HepG2 (cell line): ENCODE measurements around the gene PLK2. TPM values are rescaled to one million over a fixed set of nuclear protein-coding genes. Genes with fewer than 3 reads are reported as not detected.
A peak's percentile ranks its signal among the peaks of the same experiment; 100 is the strongest.

Source experiments
- ATAC-seq: fragments of 200-7000 bp; cut with Tn5 transposase; 3 replicates; pipeline ENCODE4 v1.9.1; 2020; ENCODE audit warnings: mild to moderate bottlenecking, moderate library complexity
- BruUV-seq: library from RNA; stranded (reverse); fragments of 400-500 nt; replicated peaks from 2 replicates; lab custom pipeline; 2021; lab: Mats Ljungman, UMichigan
- CTCF ChIA-PET: fragments of 300-600 bp; formaldehyde crosslinking; extraction: SDS; loops from one replicate; lab custom pipeline; 2021; ENCODE audit warnings: low total read pairs, inconsistent platforms, low intra/inter-chr PET ratio; lab: Yijun Ruan, JAX
- POLR2A ChIA-PET: fragments of 350-600 bp; sonication (Branson Sonifier 250); formaldehyde crosslinking; loops from one replicate; lab custom pipeline; 2020; ENCODE audit warnings: antibody characterized with exemption, inconsistent platforms; lab: Yijun Ruan, JAX
- DNase-seq: peaks from one replicate; pipeline ENCODE4 v3.0.0-alpha.2; 2015; ENCODE audit warnings: low spot score
- FAIRE-seq: peaks from 3 replicates; lab custom pipeline; 2011; peaks lifted over from hg19 to GRCh38; lab: Jason Lieb, UNC
- H2AFZ ChIP-seq: one replicate; pipeline ENCODE4 v1.6.1; 2011; ENCODE audit warnings: low read length, inconsistent platforms
- H3K27ac ChIP-seq: fragments of 300-600 bp; 3 replicates; pipeline ENCODE4 v1.8.0; 2011; ENCODE audit warnings: mixed run types, mild to moderate bottlenecking, mixed read lengths, low read length, inconsistent platforms; ENCODE audit not compliant: insufficient read depth; ENCODE audit errors: extremely low read length
- H3K27me3 ChIP-seq, 2 experiments: fragments of 200-600 bp in 1 of 2; 2 replicates in 1 of 2; 3 replicates in 1 of 2; pipeline versions ENCODE4 v1.6.0 to v1.8.0; 2011; ENCODE audit warnings: low read length in 2 of 2, mild to moderate bottlenecking in 2 of 2, moderate library complexity in 2 of 2, inconsistent platforms in 1 of 2; ENCODE audit not compliant: insufficient read depth in 2 of 2, control insufficient read depth in 1 of 2
- H3K36me3 ChIP-seq, 2 experiments: fragments of 200-600 bp in 1 of 2; replicated peaks in 1 of 2; 2 replicates in 1 of 2; 3 replicates in 1 of 2; pipeline versions ENCODE4 v1.5.1 to v1.8.0; 2011; ENCODE audit warnings: low read length in 2 of 2, inconsistent platforms in 1 of 2; ENCODE audit not compliant: insufficient read depth in 2 of 2, control insufficient read depth in 1 of 2
- H3K4me1 ChIP-seq: 2 replicates; pipeline ENCODE4 v1.5.1; 2012; ENCODE audit warnings: low read length, inconsistent platforms; ENCODE audit not compliant: insufficient read depth
- H3K4me2 ChIP-seq: 2 replicates; pipeline ENCODE4 v1.6.0; 2011; ENCODE audit warnings: low read depth, low read length, inconsistent platforms
- H3K4me3 ChIP-seq, 3 experiments: fragments of 200-600 bp in 1 of 3; sonication (generic), shearing (Covaris generic) in 1 of 3; replicated peaks in 1 of 3; 2 replicates each; pipeline ENCODE4 v1.5.1; 2011 to 2016; ENCODE audit warnings: low read length in 3 of 3, inconsistent platforms in 2 of 3, low read depth in 2 of 3, mild to moderate bottlenecking in 2 of 3, control low read depth in 1 of 3, mixed read lengths in 1 of 3; ENCODE audit not compliant: insufficient read depth in 1 of 3
- H3K79me2 ChIP-seq: one replicate; pipeline ENCODE4 v1.6.1; 2011; ENCODE audit warnings: low read length, inconsistent platforms; ENCODE audit not compliant: insufficient read depth
- H3K9ac ChIP-seq: 2 replicates; pipeline ENCODE4 v1.6.0; 2011; ENCODE audit warnings: mild to moderate bottlenecking, low read depth, low read length, inconsistent platforms; ENCODE audit not compliant: insufficient read depth
- H3K9me3 ChIP-seq: 2 replicates; pipeline ENCODE4 v1.5.1; 2012; ENCODE audit warnings: mild to moderate bottlenecking, low read length
- H4K20me1 ChIP-seq: 2 replicates; pipeline ENCODE4 v1.6.0; 2011; ENCODE audit warnings: inconsistent platforms, mild to moderate bottlenecking, low read length, moderate library complexity; ENCODE audit not compliant: insufficient read depth
- AGO2 ChIP-seq: fragments of 200-400 bp; formaldehyde crosslinking; optimal IDR thresholded peaks from 2 replicates; pipeline ENCODE3; 2017; ENCODE audit warnings: mild to moderate bottlenecking, low read depth, low read length, moderate library complexity
- JUN ChIP-seq: sonication (generic); formaldehyde crosslinking; IDR thresholded peaks from 2 replicates; pipeline ENCODE4 v1.4.0; 2020; ENCODE audit warnings: mild to moderate bottlenecking, missing genetic modification reagents
- SALL2 ChIP-seq: sonication (generic); formaldehyde crosslinking; IDR thresholded peaks from 2 replicates; pipeline ENCODE4 v1.8.1; 2023; ENCODE audit warnings: mild to moderate bottlenecking, missing genetic modification reagents, inconsistent platforms
- ZNF713 ChIP-seq: sonication (generic); formaldehyde crosslinking; IDR thresholded peaks from 2 replicates; pipeline ENCODE4 v1.4.0; 2020; ENCODE audit warnings: mild to moderate bottlenecking, missing genetic modification reagents
- ZNF747 ChIP-seq: sonication (generic); formaldehyde crosslinking; IDR thresholded peaks from 2 replicates; pipeline ENCODE4 v1.8.1; 2023; ENCODE audit warnings: missing genetic modification reagents, mild to moderate bottlenecking, borderline replicate concordance
- ZNF816 ChIP-seq: sonication (generic); formaldehyde crosslinking; IDR thresholded peaks from 2 replicates; pipeline ENCODE4 v1.8.0; 2022; ENCODE audit warnings: missing genetic modification reagents, mild to moderate bottlenecking, borderline replicate concordance
- ZNF841 ChIP-seq: sonication (generic); formaldehyde crosslinking; IDR thresholded peaks from 2 replicates; pipeline ENCODE4 v1.8.1; 2023; ENCODE audit warnings: missing genetic modification reagents, borderline replicate concordance
- ZNF883 ChIP-seq: sonication (generic); formaldehyde crosslinking; IDR thresholded peaks from 2 replicates; pipeline ENCODE4 v1.5.1; 2020; ENCODE audit warnings: mild to moderate bottlenecking, missing genetic modification reagents; ENCODE audit errors: not compliant biosample characterization
- WGBS: methylation state at CpG from one replicate; pipeline ENCODE4 v1.1.6; 2017; ENCODE audit warnings: low lambda C conversion rate; 5-methylcytosine and 5-hydroxymethylcytosine counted together
- in situ Hi-C: cut with HindIII; loops from 2 replicates; pipeline ENCODE4 v1.10.0; 2017; ENCODE audit warnings: low pct_unique_long_range_greater_than_20kb; ENCODE audit not compliant: extremely low pct_ligation_motif_present
- intact Hi-C: fragments of 100-400 bp; cut with micrococcal nuclease; formaldehyde crosslinking; loops from one replicate; pipeline ENCODE4 v1.10.0; 2022; ENCODE audit not compliant: unreplicated experiment
- polyA plus RNA-seq, 8 experiments: library from polyadenylated mRNA; depleted of rRNA in 3 of 8; stranded (reverse) in 7 of 8; unstranded in 1 of 8; fragments of >200 nt; fragmentation: Illumina TruSeq in 4 of 8; extraction: Trizol in 4 of 8; gene quantifications; 2 replicates each; pipeline versions ENCODE4 v1.2.1 to v1.2.3, GENCODE V29; 2011 to 2016; ENCODE audit warnings: low read depth in 4 of 8, missing spikeins in 1 of 8, mixed read lengths in 1 of 8; ENCODE audit not compliant: insufficient read depth in 1 of 8
- total RNA-seq, 5 experiments: library from RNA; depleted of rRNA; stranded (reverse); fragments of >200 nt; fragmentation: Illumina TruSeq; extraction: Trizol; gene quantifications; 2 replicates each; pipeline ENCODE4 v1.2.3, GENCODE V29; 2016; ENCODE audit warnings: low read depth in 1 of 5

The PLK2 gene
- total and polyA plus RNA-seq, 2 of the 13 experiments (the other 11 are each of a cell fraction or from before 2014, with no cell fraction given) = 9.6 to 29.6 TPM

DNA sequence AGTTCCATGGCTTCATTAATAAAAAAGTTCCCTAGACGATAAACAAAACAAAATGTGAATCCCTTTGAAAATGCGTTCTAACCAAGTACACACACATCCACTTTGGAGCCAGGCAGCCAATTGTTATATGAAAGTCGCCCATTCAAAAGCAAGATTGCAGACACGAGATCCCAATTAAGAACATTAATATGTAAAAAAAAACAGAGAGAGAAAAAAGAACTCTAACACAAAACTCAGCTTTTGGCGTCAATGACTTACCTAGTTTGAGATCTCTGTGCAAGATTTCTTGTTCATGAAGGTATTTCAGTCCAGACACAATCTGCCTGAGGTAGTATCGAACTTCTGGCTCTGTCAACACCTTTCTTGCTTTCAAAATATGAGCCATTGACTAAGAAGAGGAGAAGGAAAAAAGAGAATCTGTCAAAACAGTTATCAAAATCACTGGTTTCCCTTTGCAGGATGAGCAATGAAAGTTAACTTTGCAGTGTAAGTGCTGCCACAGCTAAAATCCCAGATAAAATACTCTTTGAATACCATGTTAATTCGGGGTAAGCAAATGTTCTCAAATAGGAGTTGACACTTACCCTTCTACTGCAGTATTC is 1.6 kb downstream of the PLK2 start:
- DNase-seq = no peak
- CTCF ChIA-PET = no interaction called here
- H2AFZ ChIP-seq = no peak overlapping the region
- TF ChIP-seq SALL2 (CRISPR knock-in tag) = no peak
- TF ChIP-seq ZNF816 (CRISPR knock-in tag) = no peak
- no peak for TF ChIP-seq ZNF841
- no peak for TF ChIP-seq JUN (CRISPR knock-in tag)
- TF ChIP-seq AGO2 = no peak
- TF ChIP-seq ZNF747 (CRISPR knock-in tag) = no peak
- no peak for TF ChIP-seq ZNF713 (CRISPR knock-in tag)
- TF ChIP-seq ZNF883 (CRISPR knock-in tag) = no peak
- TF ChIP-seq, all 625 proteins: peak for 0
- H4K20me1 ChIP-seq = no peaks in the 10 kb centered on the region
- peak overlapping the region; percentile 71 to 79 (median 72); a peak in 5 of 6 replicates for H3K4me3 ChIP-seq
- ATAC-seq (no peak), FAIRE-seq (no peak)
- POLR2A ChIA-PET = interaction anchor here (5.0 kb wide), 1 partner anchor 808 kb away, joined by 22 read pairs; no protein-coding TSS in a partner anchor
- H3K9ac ChIP-seq = peak overlapping the region; percentile 79; the same call in 1 of the 2 replicates
- H3K36me3 ChIP-seq = peaks cover 3 to 11% of the 10 kb centered on the region in 2 experiments; a peak in 3 of 5 replicates
- peaks cover 50% of the 10 kb centered on the region for H3K4me1 ChIP-seq
- 45% methylated on average over 7 of the region's 7 CpGs for WGBS
- peak overlapping the region; percentile 69 for H3K4me2 ChIP-seq
- intact Hi-C loops = no loop called here
- in situ Hi-C loops = loop anchor here (5.0 to 25.0 kb wide), 2 partner anchors 571 to 946 kb away; no protein-coding TSS in a partner anchor
- no peak overlapping the region for H3K27ac ChIP-seq
- H3K27me3 ChIP-seq = no peaks in the 10 kb centered on the region; a peak in 1 of 5 replicates
- BruUV-seq = TSS peak; percentile 50
- H3K79me2 ChIP-seq = peaks cover 11% of the 10 kb centered on the region
- H3K9me3 ChIP-seq = no peaks in the 10 kb centered on the region
